Ovary (tissue), 9 donors: Measurements from ENCODE around the gene WDR76. TPM values are rescaled to one million over a fixed set of nuclear protein-coding genes. Genes with fewer than 3 reads are reported as not detected.

ENCODE experiments used
- DNase-seq, 5 donors: peaks; one replicate each; pipeline ENCODE4 v3.0.0-alpha.2; 2019 to 2020
- H3K27ac ChIP-seq, 2 donors: fragments of 200-600 bp; one replicate each; pipeline versions ENCODE4 v1.5.1 to v1.8.0; 2019 to 2022
- H3K27me3 ChIP-seq: fragments of 200-600 bp; one replicate; pipeline ENCODE4 v1.8.0; 2022
- H3K36me3 ChIP-seq: fragments of 200-600 bp; sonication (generic); one replicate; pipeline ENCODE4 v1.5.1; 2019
- H3K4me1 ChIP-seq: one replicate; pipeline ENCODE4 v1.8.1; 2013; ENCODE audit warnings: mild to moderate bottlenecking, moderate library complexity; ENCODE audit not compliant: insufficient read depth
- H3K4me3 ChIP-seq: fragments of 200-600 bp; sonication (generic); one replicate; pipeline ENCODE4 v1.5.1; 2017
- H3K9me3 ChIP-seq, 2 donors: fragments of 200-600 bp in 1 of 2; sonication (generic) in 1 of 2; one replicate each; pipeline versions ENCODE4 v1.5.1 to v1.8.1; 2013 to 2019; ENCODE audit warnings: mild to moderate bottlenecking in 1 of 2, moderate library complexity in 1 of 2
- CTCF ChIP-seq, 3 donors: fragments of 450-650 bp in 2 of 3; fragments of 200-600 bp in 1 of 3; IDR thresholded peaks; one replicate each; pipeline versions ENCODE4 v1.5.1 to v1.8.0; 2016 to 2022; ENCODE audit warnings: antibody characterized with exemption in 3 of 3, mild to moderate bottlenecking in 1 of 3
- EP300 ChIP-seq: sonication (generic); formaldehyde crosslinking; IDR thresholded peaks from one replicate; pipeline ENCODE4 v1.6.1; 2017; ENCODE audit warnings: antibody characterized with exemption
- POLR2A ChIP-seq: fragments of 450-650 bp; IDR thresholded peaks from one replicate; pipeline ENCODE4 v1.6.1; 2017; ENCODE audit warnings: antibody characterized with exemption, mild to moderate bottlenecking, moderate library complexity
- WGBS, 3 donors: extraction: QIAGEN DNeasy Blood & Tissue Kit in 1 of 3; methylation state at CpG; one replicate each; pipeline versions ENCODE4 v1.1.5 to v1.1.7; 2013 to 2017; 5-methylcytosine and 5-hydroxymethylcytosine counted together
- intact Hi-C, 4 donors: fragments of 100-400 bp; cut with DNase I; formaldehyde crosslinking; loops; one replicate each; pipeline versions ENCODE4 v1.11.0 to v1.15.1; 2022 to 2023
- polyA plus RNA-seq, 2 donors: library from polyadenylated mRNA; stranded (reverse); fragments of 200-250 nt in 1 of 2; fragments of 350-450 nt in 1 of 2; fragmentation: Illumina TruSeq in 1 of 2; extraction: RNeasy Lipid Tissue Mini Kit (QIAGEN cat#74804) in 1 of 2; gene quantifications; one replicate each; pipeline ENCODE4 v1.2.3, GENCODE V29; 2013 to 2014
- total RNA-seq, 7 donors: library from RNA; depleted of rRNA in 2 of 7; stranded (reverse); fragments of >200 nt in 2 of 7; fragmentation: NEBNext Ultra II Directional in 3 of 7; extraction: Animal tissue kit (Norgen Biotek cat#: 25700) in 3 of 7; gene quantifications; one replicate each; pipeline versions ENCODE4 v1.1.0 to v1.2.4, GENCODE V29; 2016 to 2023
- donor health status: DM: no; HTN: no; CAD: no; lungs with moderate emphysema.
- donor health status: DM: no; HTN: no; CAD: no.
- donor health status: Bipolar disorder and iron deficiency.
- donor health status: DM: yes; HTN: yes; CAD: no.
- donor health status: DM: no; HTN: no; CAD: no.
- donor health status: DM: yes; HTN: yes; CAD: no.

The WDR76 gene
- total and polyA plus RNA-seq, 9 donors: 2.4 to 6.2 (median 4.0) TPM

- no peaks in the 10 kb centered on the region for H3K4me1 ChIP-seq
- H3K4me3 ChIP-seq: no peak overlapping the region
- no peak for DNase-seq
- no peaks in the 10 kb centered on the region for H3K36me3 ChIP-seq
- WGBS, 3 donors: 84 to 90% (median 88%) methylated on average over 10 of the region's 10 CpGs
- TF ChIP-seq EP300 (no peak), CTCF (IDR thresholded peaks at IDR 0.05) (no peak), POLR2A (no peak)
- intact Hi-C loops: no loop called here
- H3K27me3 ChIP-seq: no peaks in the 10 kb centered on the region
- no peaks in the 10 kb centered on the region for H3K9me3 ChIP-seq
- no peak overlapping the region for H3K27ac ChIP-seq
Observed at GRCh38 chr15:43873651-43874050, 46.8 kb downstream of the WDR76 start.

- Histone ChIP-seq H3K36me3 (no peaks in the 10 kb centered on the region), H3K27ac (no peak overlapping the region), H3K4me1 (no peaks in the 10 kb centered on the region), H3K27me3 (no peaks in the 10 kb centered on the region), H3K9me3 (no peaks in the 10 kb centered on the region), H3K4me3 (no peak overlapping the region)
- 96 to 100% (median 99%) methylated on average over 3 of the region's 3 CpGs for WGBS, 3 donors
- DNase-seq: no peak
- intact Hi-C loops: no loop called here
- TF ChIP-seq POLR2A: no peak
- TF ChIP-seq CTCF (IDR thresholded peaks at IDR 0.05): no peak
- no peak for TF ChIP-seq EP300
Observed at GRCh38 chr15:43876872-43877271, 50.1 kb downstream of the WDR76 start.

GRCh38 chr15:43877371-43877770, 50.6 kb downstream of the WDR76 start:
- Histone ChIP-seq H3K9me3 (no peaks in the 10 kb centered on the region), H3K36me3 (no peaks in the 10 kb centered on the region), H3K27ac (no peak overlapping the region), H3K27me3 (no peaks in the 10 kb centered on the region), H3K4me1 (no peaks in the 10 kb centered on the region), H3K4me3 (no peak overlapping the region)
- no peak for DNase-seq
- no peak for TF ChIP-seq POLR2A
- no peak for TF ChIP-seq CTCF (IDR thresholded peaks at IDR 0.05)
- TF ChIP-seq EP300: no peak
- 89 to 95% (median 93%) methylated on average over 4 of the region's 4 CpGs for WGBS, 3 donors
- intact Hi-C loops: no loop called here

GRCh38 chr15:43878446-43878845, 51.6 kb downstream of the WDR76 start:
- H3K27me3 ChIP-seq: no peaks in the 10 kb centered on the region
- no peak overlapping the region for H3K4me3 ChIP-seq
- H3K9me3 ChIP-seq: no peaks in the 10 kb centered on the region
- no peak for DNase-seq
- no peaks in the 10 kb centered on the region for H3K36me3 ChIP-seq
- 89 to 93% (median 90%) methylated on average over 2 of the region's 2 CpGs for WGBS, 3 donors
- no peak for TF ChIP-seq POLR2A
- TF ChIP-seq EP300: no peak
- no peak for TF ChIP-seq CTCF (IDR thresholded peaks at IDR 0.05)
- H3K4me1 ChIP-seq: no peaks in the 10 kb centered on the region
- intact Hi-C loops: no loop called here
- no peak overlapping the region for H3K27ac ChIP-seq
